K562 (cell line): Measurements from ENCODE around the gene ERMN. TPM values are rescaled to one million over a fixed set of nuclear protein-coding genes. Genes with fewer than 3 reads are reported as not detected.
A peak's percentile ranks its signal among the peaks of the same experiment; 100 is the strongest.

ENCODE experiments used
- CTBP1 ChIP-seq: fragments of 450-650 bp; IDR thresholded peaks from 2 replicates; pipeline ENCODE4 v1.6.1; 2016; ENCODE audit warnings: borderline replicate concordance
- REST ChIP-seq, 2 experiments: fragments of 450-650 bp; formaldehyde crosslinking in 1 of 2; IDR thresholded peaks; 2 replicates each; pipeline versions ENCODE4 v1.4.0 to v1.6.1; 2014 to 2020; ENCODE audit warnings: mild to moderate bottlenecking in 2 of 2, borderline replicate concordance in 1 of 2, low read depth in 1 of 2
- polyA plus RNA-seq, 8 experiments: library from polyadenylated mRNA; depleted of rRNA in 4 of 8; stranded (reverse) in 5 of 8; unstranded in 3 of 8; fragments of >200 nt; fragmentation: Nextera tagmentation in 2 of 8; fragmentation: Illumina TruSeq in 1 of 8; extraction: Ambion mirVana in 2 of 8; extraction: Trizol in 1 of 8; gene quantifications; 2 replicates each; pipeline versions ENCODE4 v1.2.1 to v1.2.3, GENCODE V29; 2011 to 2014; ENCODE audit warnings: inconsistent platforms in 1 of 8, missing spikeins in 1 of 8
- total RNA-seq, 7 experiments: library from RNA; depleted of rRNA in 6 of 7; stranded (reverse); fragments of >200 nt in 6 of 7; fragmentation: Illumina TruSeq in 2 of 7; extraction: Trizol in 2 of 7; gene quantifications; 2 replicates each; pipeline versions ENCODE4 v1.2.1 to v1.2.3, GENCODE V29; 2011 to 2021; ENCODE audit warnings: low replicate concordance in 1 of 7

Gene ERMN
- total and polyA plus RNA-seq, 9 of the 15 experiments (the other 6 are each of a cell fraction or from before 2014, with no cell fraction given), result 0.03 to 0.11 (median 0.05) TPM; not detected in 3

GRCh38 chr2:157336137-157337010 lies 10.8 kb upstream of the ERMN start (continued):
- TF ChIP-seq REST (IDR thresholded peaks at IDR 0.05; ENCODE audit: borderline replicate concordance), result peak; percentile 29; the same call in 1 of the 2 replicates
- TF ChIP-seq REST (CRISPR knock-in tag; IDR thresholded peaks at IDR 0.05; ENCODE audit: low read depth), result no peak
- no peak for TF ChIP-seq CTBP1
- TF ChIP-seq, all 486 proteins: peak for 5
